ENCODE results near the gene EPHA7. TPM values are rescaled to one million over a fixed set of nuclear protein-coding genes. Genes with fewer than 3 reads are reported as not detected.

The EPHA7 gene
- total and polyA plus RNA-seq, 2 of the 13 experiments (the other 11 are each of a cell fraction or from before 2014, with no cell fraction given): not detected

- ChIA-PET CTCF (ENCODE audit: low intra/inter-chr PET ratio, low total read pairs) (no interaction called here), POLR2A (no interaction called here)
- Histone ChIP-seq H3K79me2 (ENCODE audit: insufficient read depth, low read length) (no peaks in the 10 kb centered on the region), H3K9ac (ENCODE audit: insufficient read depth, low read depth, low read length) (no peak overlapping the region), H3K4me1 (ENCODE audit: insufficient read depth, low read length) (no peaks in the 10 kb centered on the region), H3K9me3 (ENCODE audit: low read length) (no peaks in the 10 kb centered on the region), H4K20me1 (ENCODE audit: insufficient read depth, low read length) (no peaks in the 10 kb centered on the region), H3K27me3 (ENCODE audit: control insufficient read depth in 1 of 2, insufficient read depth in 2 of 2, low read length in 2 of 2) (no peaks in the 10 kb centered on the region), H2AFZ (ENCODE audit: low read length) (no peak overlapping the region), H3K27ac (ENCODE audit: extremely low read length, insufficient read depth, low read length) (no peak overlapping the region), H3K36me3 (replicated peaks in 1 of 2; ENCODE audit: control insufficient read depth in 1 of 2, insufficient read depth in 2 of 2, low read length in 2 of 2) (no peaks in the 10 kb centered on the region), H3K4me2 (ENCODE audit: low read depth, low read length) (no peak overlapping the region), H3K4me3 (replicated peaks in 1 of 3; ENCODE audit: insufficient read depth in 1 of 3, low read depth in 2 of 3, low read length in 3 of 3) (no peak overlapping the region)
- BruUV-seq (replicated peaks): no TSS peak
- WGBS (ENCODE audit: low lambda C conversion rate): 3% methylated on average over 3 of the region's 3 CpGs
- TF ChIP-seq ELF1 (CRISPR knock-in tag; IDR thresholded peaks at IDR 0.05): no peak
- TF ChIP-seq ISX (CRISPR knock-in tag; conservative IDR thresholded peaks at IDR 0.05): no peak
- TF ChIP-seq GMEB1 (CRISPR knock-in tag; IDR thresholded peaks at IDR 0.05; ENCODE audit: borderline replicate concordance): no peak
- no peak for TF ChIP-seq SCMH1 (CRISPR knock-in tag; IDR thresholded peaks at IDR 0.05; ENCODE audit: borderline replicate concordance)
- no peak for TF ChIP-seq DZIP1 (CRISPR knock-in tag; IDR thresholded peaks at IDR 0.05)
- no peak for TF ChIP-seq MAZ (IDR thresholded peaks at IDR 0.05; ENCODE audit: borderline replicate concordance, low read depth, low read length)
- no peak for TF ChIP-seq MAZ (CRISPR knock-in tag; IDR thresholded peaks at IDR 0.05; ENCODE audit: low read depth)
- in situ Hi-C loops (cut with HindIII; ENCODE audit: extremely low pct_ligation_motif_present, low pct_unique_long_range_greater_than_20kb) (no loop called here), intact Hi-C loops (cut with micrococcal nuclease; ENCODE audit: unreplicated experiment) (no loop called here)
- DNase-seq (ENCODE audit: low spot score): no peak
- ATAC-seq: no peak
- FAIRE-seq: no peak
Measured at GRCh38 chr6:93325761-93326160, 93.6 kb downstream of the EPHA7 start.
